GM12891 (cell line): ENCODE results near the gene SPACA7.

Experiments used
- DNase-seq: peaks from one replicate; pipeline ENCODE4 v3.0.0; 2011; ENCODE audit warnings: low spot score; ENCODE audit not compliant: insufficient read length
- FAIRE-seq: peaks from 2 replicates; lab custom pipeline; 2011; peaks lifted over from hg19 to GRCh38; lab: Jason Lieb, UNC
- PAX5 ChIP-seq: IDR thresholded peaks from 2 replicates; pipeline ENCODE4 v1.6.1; 2011; ENCODE audit warnings: low read length, moderate library complexity, mild to moderate bottlenecking; ENCODE audit not compliant: insufficient read depth, severe bottlenecking
- POLR2A ChIP-seq: IDR thresholded peaks from 2 replicates; pipeline ENCODE4 v1.6.1; 2011; ENCODE audit warnings: low read depth, low read length, control low read depth
- POLR2AphosphoS5 ChIP-seq: IDR thresholded peaks from 2 replicates; pipeline ENCODE4 v1.6.1; 2011; ENCODE audit warnings: low read depth, low read length, control low read depth
- POU2F2 ChIP-seq: IDR thresholded peaks from 2 replicates; pipeline ENCODE4 v1.6.1; 2011; ENCODE audit warnings: low read depth, mild to moderate bottlenecking, control low read depth, low read length, moderate library complexity
- SPI1 ChIP-seq: IDR thresholded peaks from 2 replicates; pipeline ENCODE4 v1.6.1; 2011; ENCODE audit warnings: low read depth, low read length, control low read depth
- TAF1 ChIP-seq: IDR thresholded peaks from 2 replicates; pipeline ENCODE4 v1.6.1; 2011; ENCODE audit warnings: low read depth, low read length, control low read depth

The SPACA7 gene

DNA sequence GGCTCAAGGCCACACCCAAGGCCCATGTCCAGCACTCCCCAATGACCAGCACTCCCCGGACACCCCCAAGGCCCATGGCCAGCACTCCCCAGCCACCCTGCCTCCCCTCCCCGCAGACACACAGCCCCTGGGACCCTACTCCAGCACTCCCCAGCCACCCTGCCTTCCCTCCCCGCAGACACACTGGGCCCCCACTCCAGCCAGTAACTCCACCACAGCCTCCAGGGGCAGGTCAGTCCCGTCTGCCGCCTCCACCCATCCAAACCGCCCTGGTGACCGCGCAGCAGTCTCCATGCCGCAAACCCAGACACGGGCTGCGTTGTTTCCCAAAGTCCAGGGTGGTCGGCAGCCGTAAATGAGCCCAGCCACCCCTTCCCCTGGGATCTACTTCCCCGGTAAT lies 70.7 kb downstream of the SPACA7 start:
- FAIRE-seq = no peak
- TF ChIP-seq POU2F2 (no peak), TAF1 (no peak), SPI1 (no peak), POLR2AphosphoS5 (no peak), PAX5 (no peak), POLR2A (no peak)
- no peak for DNase-seq

GRCh38 chr13:112447306-112447705 lies 71.2 kb downstream of the SPACA7 start:
- no peak for DNase-seq
- no peak for FAIRE-seq
- no peak for TF ChIP-seq POLR2A
- TF ChIP-seq SPI1 = no peak
- TF ChIP-seq POU2F2 = no peak
- no peak for TF ChIP-seq TAF1
- TF ChIP-seq POLR2AphosphoS5 = no peak
- no peak for TF ChIP-seq PAX5

DNA sequence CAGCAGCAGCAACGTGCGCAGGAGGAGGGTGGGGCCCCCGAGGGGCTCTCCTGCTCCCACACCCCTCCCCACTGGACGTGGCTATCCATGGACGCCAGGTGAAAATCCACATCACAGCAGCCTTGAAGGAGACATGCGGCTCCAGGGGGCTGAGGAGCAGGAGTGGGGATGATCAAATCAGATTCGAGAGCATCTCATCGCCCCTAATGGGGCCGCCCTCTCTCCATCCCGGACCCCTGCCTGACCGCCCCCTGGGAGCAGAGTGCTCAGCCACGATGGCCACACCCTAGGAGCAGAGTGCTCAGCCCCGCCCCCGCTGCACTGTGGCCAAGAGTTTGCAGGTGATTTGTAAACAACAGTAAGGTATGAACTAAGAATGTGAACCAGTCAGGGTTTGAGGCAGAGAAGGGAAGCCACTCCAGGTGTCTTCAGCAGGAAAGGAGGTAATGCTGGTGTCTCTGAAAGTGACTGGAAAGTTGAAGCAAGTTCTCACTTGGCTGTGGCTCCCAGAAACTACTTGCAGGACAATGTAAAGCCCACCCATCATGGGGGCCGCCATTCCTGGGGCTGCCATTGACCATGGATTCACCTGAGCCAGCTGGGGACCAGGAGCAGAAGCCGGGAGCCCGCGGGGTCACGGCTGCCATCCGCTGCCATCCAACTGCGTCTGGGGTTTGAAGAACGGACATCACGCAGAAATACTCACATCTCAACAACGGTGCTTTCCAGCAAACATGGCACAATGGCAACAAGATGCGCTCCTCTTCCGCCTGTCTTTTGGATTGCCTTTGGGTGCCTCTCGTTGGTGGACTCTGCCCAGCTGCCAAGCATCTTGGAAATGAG lies 71.8 kb downstream of the SPACA7 start:
- FAIRE-seq (no peak), DNase-seq (no peak)
- TF ChIP-seq PAX5 (no peak), POLR2AphosphoS5 (no peak), SPI1 (no peak), POU2F2 (no peak), POLR2A (no peak)

- FAIRE-seq (no peak), DNase-seq (no peak)
- no peak for TF ChIP-seq SPI1
- no peak for TF ChIP-seq POLR2AphosphoS5
- TF ChIP-seq POU2F2 = no peak
- no peak for TF ChIP-seq TAF1
- TF ChIP-seq POLR2A = no peak
- TF ChIP-seq PAX5 = no peak
Observed at GRCh38 chr13:112448621-112449544, 72.7 kb downstream of the SPACA7 start.

GRCh38 chr13:112449545-112449930 lies 73.4 kb downstream of the SPACA7 start:
- TF ChIP-seq POU2F2 (no peak), POLR2AphosphoS5 (no peak), POLR2A (no peak), PAX5 (no peak), SPI1 (no peak), TAF1 (no peak)
- FAIRE-seq (no peak), DNase-seq (no peak)

DNA sequence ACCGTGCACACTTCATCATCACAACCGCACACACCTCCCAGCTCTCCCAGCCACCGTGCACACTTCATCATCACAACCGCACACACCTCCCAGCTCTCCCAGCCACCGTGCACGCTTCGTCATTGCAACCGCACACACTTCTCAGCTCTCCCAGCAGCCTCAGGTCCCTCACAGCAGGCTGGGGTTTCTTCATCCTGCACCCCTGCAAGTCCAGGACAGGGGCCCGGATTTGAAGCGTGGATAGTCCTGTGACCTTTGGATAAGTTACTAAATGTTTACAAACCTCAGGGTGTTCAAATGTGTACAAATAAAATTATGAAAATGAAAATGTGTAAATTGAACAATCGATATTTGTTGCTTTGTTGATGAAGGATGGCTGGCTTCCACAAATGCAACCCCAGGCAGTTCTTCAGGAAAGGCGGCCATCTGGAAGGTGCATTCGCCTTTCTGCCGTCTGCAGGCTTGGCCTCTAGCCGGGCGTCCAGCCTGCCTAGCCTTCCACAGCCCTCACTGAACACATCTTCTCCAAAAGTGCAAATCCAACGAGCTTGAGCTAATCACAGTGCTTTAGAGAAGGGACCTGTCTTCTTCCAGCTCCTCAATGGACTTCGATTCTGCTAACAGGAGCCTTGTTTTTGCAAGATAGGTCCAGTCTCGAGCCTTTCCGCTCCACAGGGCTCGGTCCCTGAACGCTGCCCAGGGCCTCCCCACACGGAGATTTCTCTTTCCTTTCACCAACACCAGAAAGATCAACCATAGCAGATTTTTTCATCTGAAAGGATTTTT lies 74.2 kb downstream of the SPACA7 start:
- no peak for FAIRE-seq
- DNase-seq = no peak
- no peak for TF ChIP-seq POLR2AphosphoS5
- no peak for TF ChIP-seq POLR2A
- no peak for TF ChIP-seq POU2F2
- no peak for TF ChIP-seq TAF1
- no peak for TF ChIP-seq PAX5
- TF ChIP-seq SPI1 = no peak

DNA sequence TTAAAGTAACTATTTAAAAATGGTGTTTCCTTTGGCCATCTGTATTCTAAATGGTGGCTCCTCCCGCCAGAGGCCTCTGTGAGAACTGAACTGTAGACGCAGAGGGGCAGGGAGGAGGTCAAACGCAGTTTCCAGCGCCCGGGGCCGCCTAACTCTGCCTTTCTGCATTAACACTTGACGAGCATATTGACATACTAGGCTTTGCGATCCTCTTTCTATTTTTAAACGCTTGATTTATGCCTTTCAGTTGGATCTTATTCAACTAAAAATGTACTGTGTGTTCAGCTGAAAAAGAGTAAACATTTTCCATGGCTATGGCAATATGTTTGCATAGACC lies 74.7 kb downstream of the SPACA7 start:
- TF ChIP-seq POU2F2 = no peak
- TF ChIP-seq POLR2AphosphoS5 = no peak
- TF ChIP-seq SPI1 = no peak
- no peak for TF ChIP-seq POLR2A
- TF ChIP-seq PAX5 = no peak
- TF ChIP-seq TAF1 = no peak
- DNase-seq = no peak
- FAIRE-seq = no peak

GRCh38 chr13:112451512-112452379 lies 75.6 kb downstream of the SPACA7 start:
- TF ChIP-seq PAX5 (no peak), POLR2AphosphoS5 (no peak), SPI1 (no peak), POU2F2 (no peak), TAF1 (no peak), POLR2A (no peak)
- DNase-seq (no peak), FAIRE-seq (no peak)
